Cardiac muscle cell (in vitro differentiated cells and primary cell): ENCODE data around the gene NAA80. TPM values are rescaled to one million over a fixed set of nuclear protein-coding genes. Genes with fewer than 3 reads are reported as not detected.

Experiments used
- DNase-seq, 2 donors: peaks; one replicate each; pipeline versions ENCODE4 v3.0.0 to v3.0.0-alpha.2; 2010 to 2017; ENCODE audit warnings: low read depth in 1 of 2, low spot score in 1 of 2
- H3K27ac ChIP-seq: fragments of 200-600 bp; sonication (generic); 2 replicates; pipeline ENCODE4 v1.5.1; 2016
- H3K27me3 ChIP-seq: fragments of 200-600 bp; sonication (generic); 2 replicates; pipeline ENCODE4 v1.6.0; 2016; ENCODE audit warnings: control low read depth
- H3K36me3 ChIP-seq: fragments of 200-600 bp; sonication (generic); 2 replicates; pipeline ENCODE4 v1.5.1; 2016; ENCODE audit warnings: control low read depth
- H3K4me1 ChIP-seq: fragments of 200-600 bp; sonication (generic); 2 replicates; pipeline ENCODE4 v1.8.1; 2017; ENCODE audit warnings: low read depth, mild to moderate bottlenecking, mixed run types
- H3K4me3 ChIP-seq: fragments of 200-600 bp; sonication (generic); 2 replicates; pipeline ENCODE4 v1.5.1; 2016; ENCODE audit warnings: mild to moderate bottlenecking
- H3K9me3 ChIP-seq: fragments of 200-600 bp; sonication (generic); 2 replicates; pipeline ENCODE4 v1.5.1; 2017; ENCODE audit warnings: low read depth, mild to moderate bottlenecking, control low read depth
- CTCF ChIP-seq: IDR thresholded peaks from 2 replicates; pipeline ENCODE4 v1.5.1; 2012; ENCODE audit warnings: low read depth, mild to moderate bottlenecking, low read length
- polyA plus RNA-seq: library from polyadenylated mRNA; unstranded; fragments of >200 nt; fragmentation: Nextera tagmentation; extraction: Ambion mirVana; gene quantifications from 2 replicates; pipeline ENCODE4 v1.2.1, GENCODE V29; 2016
- total RNA-seq: library from RNA; depleted of rRNA; stranded (reverse); fragments of >200 nt; gene quantifications from 2 replicates; pipeline ENCODE4 v1.2.3, GENCODE V29; 2016

NAA80 gene
- total and polyA plus RNA-seq, 2 experiments from 2014 or later = 35.6 to 40.4 TPM

DNA sequence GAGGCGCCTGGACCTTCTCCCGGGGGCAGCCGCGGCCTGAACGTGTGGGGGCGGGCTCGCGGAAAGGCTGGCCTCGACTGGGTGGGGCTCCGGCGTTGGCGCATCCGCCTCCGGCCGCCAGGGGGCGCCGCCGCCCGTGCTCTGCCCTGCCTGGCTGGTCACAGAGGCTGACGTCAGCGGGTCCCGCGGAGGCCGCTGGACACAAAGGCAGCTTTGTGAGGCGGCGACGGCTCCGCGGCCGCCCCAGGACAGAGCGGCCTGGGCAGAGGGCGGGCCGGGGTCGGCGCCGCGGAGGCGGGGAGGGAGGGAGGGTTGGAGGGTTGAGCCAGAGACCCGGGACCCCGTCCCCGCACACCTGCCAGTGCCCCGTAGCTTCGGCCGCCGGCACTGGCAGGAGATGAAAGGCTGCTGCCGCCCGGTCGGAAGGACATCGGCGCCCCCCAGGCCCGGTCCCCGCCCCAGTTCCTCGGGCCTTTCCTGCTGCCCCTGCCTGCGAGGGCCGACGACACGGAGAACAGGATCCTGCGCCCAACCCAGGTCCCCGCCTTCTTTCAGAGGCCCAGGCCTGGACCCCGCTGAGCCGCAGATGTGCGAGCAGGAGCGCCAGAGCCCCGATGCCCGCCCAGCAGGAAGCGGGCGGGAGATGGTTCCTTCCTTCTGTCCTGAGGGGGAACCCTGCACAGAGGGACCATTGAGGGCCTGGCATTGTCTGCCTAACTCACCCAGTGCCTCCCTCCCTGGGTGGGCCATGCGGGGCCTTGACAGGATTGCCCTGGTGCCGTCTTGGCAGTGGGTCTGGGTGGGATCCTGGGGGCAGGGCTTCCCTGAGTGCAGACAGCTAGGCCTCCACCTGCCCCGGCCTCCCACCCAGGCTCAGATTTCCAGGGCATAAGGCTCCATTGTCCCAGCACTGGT is 38.9 kb downstream of the NAA80 start:
- peaks cover 27% of the 10 kb centered on the region for H3K4me1 ChIP-seq

GRCh38 chr3:50259432-50260026 is 39.7 kb downstream of the NAA80 start:
- H3K4me1 ChIP-seq = peaks cover 23% of the 10 kb centered on the region
- peak overlapping the region; percentile 97 for H3K27ac ChIP-seq
- H3K9me3 ChIP-seq = no peaks in the 10 kb centered on the region
- H3K27me3 ChIP-seq = no peaks in the 10 kb centered on the region
- no peak overlapping the region for H3K4me3 ChIP-seq
- peaks cover 23% of the 10 kb centered on the region for H3K36me3 ChIP-seq
- no peak for DNase-seq
- TF ChIP-seq CTCF = no peak

More for the DNA sequence above, 38.9 kb downstream of the NAA80 start:
- peak overlapping the region; percentile 21 for H3K4me3 ChIP-seq
- H3K9me3 ChIP-seq = no peaks in the 10 kb centered on the region
- peak; percentile 90 for TF ChIP-seq CTCF
- H3K36me3 ChIP-seq = peaks cover 23% of the 10 kb centered on the region
- DNase-seq = peak; percentile 94 to 95
- no peaks in the 10 kb centered on the region for H3K27me3 ChIP-seq
- peak overlapping the region; percentile 97 for H3K27ac ChIP-seq

GRCh38 chr3:50258979-50259378 is 40.2 kb downstream of the NAA80 start:
- no peak overlapping the region for H3K27ac ChIP-seq
- peaks cover 23% of the 10 kb centered on the region for H3K36me3 ChIP-seq
- H3K4me1 ChIP-seq = peaks cover 19% of the 10 kb centered on the region
- TF ChIP-seq CTCF = no peak
- H3K27me3 ChIP-seq = no peaks in the 10 kb centered on the region
- DNase-seq = no peak
- no peak overlapping the region for H3K4me3 ChIP-seq
- no peaks in the 10 kb centered on the region for H3K9me3 ChIP-seq

DNA sequence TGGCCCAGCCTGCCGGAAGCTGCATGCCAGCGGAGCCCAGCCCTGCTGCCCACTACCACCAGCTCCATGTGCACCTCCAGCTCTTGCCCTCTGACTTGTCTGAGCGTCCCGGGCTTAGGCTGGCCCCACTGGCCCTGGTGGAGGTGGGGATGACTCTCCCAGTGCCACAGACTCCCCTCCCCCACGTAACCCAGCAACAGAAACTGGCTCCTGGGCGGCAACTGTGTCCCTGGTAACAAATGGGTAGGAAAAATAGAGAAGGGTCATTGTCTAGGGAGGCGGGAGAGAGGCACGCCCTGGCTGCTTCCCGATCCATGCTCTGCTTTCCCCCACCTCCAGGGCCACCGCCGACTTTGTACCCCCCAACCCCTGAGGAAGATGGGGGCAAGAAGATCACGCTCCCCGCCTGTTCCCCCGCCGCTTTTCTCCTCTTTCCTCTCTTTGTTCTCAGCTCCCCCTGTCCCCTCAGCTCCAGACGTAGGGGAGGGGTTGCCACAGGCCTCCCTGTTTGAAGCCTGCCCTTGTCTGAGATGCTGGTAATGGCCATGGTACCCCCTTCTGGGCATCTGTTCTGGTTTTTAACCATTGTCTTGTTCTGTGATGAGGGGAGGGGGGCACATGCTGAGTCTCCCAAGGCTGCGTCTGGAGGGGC is 41.0 kb downstream of the NAA80 start:
- Histone ChIP-seq H3K4me1 (peaks cover 15% of the 10 kb centered on the region), H3K9me3 (no peaks in the 10 kb centered on the region), H3K36me3 (peaks cover 23% of the 10 kb centered on the region), H3K27me3 (no peaks in the 10 kb centered on the region), H3K4me3 (no peak overlapping the region), H3K27ac (no peak overlapping the region)
- DNase-seq = no peak
- no peak for TF ChIP-seq CTCF

DNA sequence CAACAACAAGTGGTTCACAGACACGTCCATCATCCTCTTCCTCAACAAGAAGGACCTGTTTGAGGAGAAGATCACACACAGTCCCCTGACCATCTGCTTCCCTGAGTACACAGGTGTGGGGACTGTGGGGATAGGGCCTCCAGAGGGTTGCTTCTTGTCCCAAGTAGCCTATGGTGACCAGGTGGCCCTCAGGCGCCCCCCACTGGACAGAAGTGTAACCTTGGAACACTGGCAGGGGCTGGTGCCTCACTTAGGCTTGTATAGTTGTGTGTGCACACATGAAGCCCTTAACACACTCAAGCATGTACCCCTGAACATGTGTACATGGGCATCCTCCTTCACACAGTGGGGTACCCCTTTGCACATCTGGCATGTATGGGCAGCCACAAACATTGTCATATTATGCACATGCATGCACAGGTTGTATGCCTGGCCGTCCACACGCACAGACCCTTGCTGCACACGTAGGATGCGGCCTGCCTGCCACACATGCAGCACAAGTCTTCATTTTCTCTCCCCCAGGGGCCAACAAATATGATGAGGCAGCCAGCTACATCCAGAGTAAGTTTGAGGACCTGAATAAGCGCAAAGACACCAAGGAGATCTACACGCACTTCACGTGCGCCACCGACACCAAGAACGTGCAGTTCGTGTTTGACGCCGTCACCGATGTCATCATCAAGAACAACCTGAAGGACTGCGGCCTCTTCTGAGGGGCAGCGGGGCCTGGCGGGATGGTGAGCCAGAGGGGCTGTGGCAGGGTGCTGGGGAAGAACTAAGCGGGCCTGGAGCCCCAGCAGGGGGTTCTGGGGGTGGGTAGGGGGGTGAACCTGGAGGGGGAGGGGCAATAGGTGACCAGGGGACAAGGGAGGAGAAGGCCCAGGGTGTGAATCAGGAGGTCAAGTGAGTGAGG is 42.0 kb downstream of the NAA80 start:
- Histone ChIP-seq H3K36me3 (peaks cover 30% of the 10 kb centered on the region), H3K27ac (no peak overlapping the region), H3K9me3 (no peaks in the 10 kb centered on the region), H3K27me3 (no peaks in the 10 kb centered on the region), H3K4me1 (peaks cover 15% of the 10 kb centered on the region), H3K4me3 (no peak overlapping the region)
- peak in 1 of 2 donors; percentile 49 for DNase-seq
- peak; percentile 58 for TF ChIP-seq CTCF
